Nephron (organoid): Measurements from ENCODE around the gene GMDS.

Source experiments
- H3K27ac Mint-ChIP-seq, 3 experiments: 2 replicates each; pipeline ENCODE4 v1.8.0; 2020; ENCODE audit warnings: mixed read lengths in 3 of 3, mild to moderate bottlenecking in 2 of 3, moderate library complexity in 1 of 3
- H3K27me3 Mint-ChIP-seq: 2 replicates; pipeline ENCODE4 v1.8.0; 2021; ENCODE audit warnings: low read depth, mild to moderate bottlenecking, moderate library complexity, mixed read lengths
- H3K36me3 Mint-ChIP-seq: 2 replicates; pipeline ENCODE4 v1.8.0; 2020; ENCODE audit warnings: low read depth, mixed read lengths
- H3K4me1 Mint-ChIP-seq: 2 replicates; pipeline ENCODE4 v1.8.0; 2020; ENCODE audit warnings: mixed read lengths
- H3K4me3 Mint-ChIP-seq, 3 experiments: 2 replicates each; pipeline ENCODE4 v1.8.0; 2020; ENCODE audit warnings: mild to moderate bottlenecking in 3 of 3, mixed read lengths in 3 of 3, moderate library complexity in 2 of 3
- H3K9me3 Mint-ChIP-seq: 2 replicates; pipeline ENCODE4 v1.8.0; 2020; ENCODE audit warnings: mixed read lengths
- TF ChIP-seq, protein P1 (sequence below), 3 experiments: fragments of 200-600 bp; sonication (generic); IDR thresholded peaks; one replicate each; pipeline ENCODE4 v1.5.0; 2021; ENCODE audit warnings: antibody characterized with exemption in 3 of 3; ENCODE audit not compliant: unreplicated experiment in 3 of 3

The GMDS gene

DNA sequence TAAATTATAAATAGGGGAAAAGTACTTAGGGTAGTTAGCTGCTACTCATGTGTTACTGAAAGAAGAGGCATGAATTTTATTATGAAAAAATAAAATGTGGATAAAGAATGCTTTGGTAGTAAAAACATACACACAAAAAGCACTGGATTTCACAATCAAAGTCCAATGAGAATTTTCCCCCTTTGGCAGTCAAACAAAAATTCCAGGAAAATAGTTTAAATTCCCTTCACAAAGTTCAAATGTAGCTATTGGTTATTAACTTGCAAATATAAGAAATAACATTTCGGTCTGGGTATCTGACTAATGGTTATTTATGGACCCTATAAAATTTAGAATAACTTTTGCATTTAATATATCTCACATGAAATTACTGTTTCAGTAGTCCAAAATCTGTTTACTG lies 425.2 kb downstream of the GMDS start:
- peaks cover 4% of the 10 kb centered on the region for H3K27me3 Mint-ChIP-seq
- TF ChIP-seq, protein P1, sequence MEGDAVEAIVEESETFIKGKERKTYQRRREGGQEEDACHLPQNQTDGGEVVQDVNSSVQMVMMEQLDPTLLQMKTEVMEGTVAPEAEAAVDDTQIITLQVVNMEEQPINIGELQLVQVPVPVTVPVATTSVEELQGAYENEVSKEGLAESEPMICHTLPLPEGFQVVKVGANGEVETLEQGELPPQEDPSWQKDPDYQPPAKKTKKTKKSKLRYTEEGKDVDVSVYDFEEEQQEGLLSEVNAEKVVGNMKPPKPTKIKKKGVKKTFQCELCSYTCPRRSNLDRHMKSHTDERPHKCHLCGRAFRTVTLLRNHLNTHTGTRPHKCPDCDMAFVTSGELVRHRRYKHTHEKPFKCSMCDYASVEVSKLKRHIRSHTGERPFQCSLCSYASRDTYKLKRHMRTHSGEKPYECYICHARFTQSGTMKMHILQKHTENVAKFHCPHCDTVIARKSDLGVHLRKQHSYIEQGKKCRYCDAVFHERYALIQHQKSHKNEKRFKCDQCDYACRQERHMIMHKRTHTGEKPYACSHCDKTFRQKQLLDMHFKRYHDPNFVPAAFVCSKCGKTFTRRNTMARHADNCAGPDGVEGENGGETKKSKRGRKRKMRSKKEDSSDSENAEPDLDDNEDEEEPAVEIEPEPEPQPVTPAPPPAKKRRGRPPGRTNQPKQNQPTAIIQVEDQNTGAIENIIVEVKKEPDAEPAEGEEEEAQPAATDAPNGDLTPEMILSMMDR (IDR thresholded peaks at IDR 0.05; ENCODE audit: unreplicated experiment in 3 of 3), result no peak
- H3K4me3 Mint-ChIP-seq, result no peak overlapping the region
- no peaks in the 10 kb centered on the region for H3K9me3 Mint-ChIP-seq
- no peaks in the 10 kb centered on the region for H3K36me3 Mint-ChIP-seq
- no peak overlapping the region for H3K27ac Mint-ChIP-seq
- H3K4me1 Mint-ChIP-seq, result peaks cover 30% of the 10 kb centered on the region

GRCh38 chr6:1819007-1819406 lies 426.4 kb downstream of the GMDS start:
- H3K9me3 Mint-ChIP-seq, result no peaks in the 10 kb centered on the region
- TF ChIP-seq, protein P1 (IDR thresholded peaks at IDR 0.05; ENCODE audit: unreplicated experiment in 3 of 3), result no peak
- no peak overlapping the region for H3K4me3 Mint-ChIP-seq
- no peaks in the 10 kb centered on the region for H3K36me3 Mint-ChIP-seq
- peaks cover 8% of the 10 kb centered on the region for H3K27me3 Mint-ChIP-seq
- no peak overlapping the region for H3K27ac Mint-ChIP-seq
- peaks cover 33% of the 10 kb centered on the region for H3K4me1 Mint-ChIP-seq

- no peak overlapping the region for H3K4me3 Mint-ChIP-seq
- H3K36me3 Mint-ChIP-seq, result no peaks in the 10 kb centered on the region
- peaks cover 10% of the 10 kb centered on the region for H3K27me3 Mint-ChIP-seq
- no peaks in the 10 kb centered on the region for H3K9me3 Mint-ChIP-seq
- TF ChIP-seq, protein P1 (IDR thresholded peaks at IDR 0.05; ENCODE audit: unreplicated experiment in 3 of 3), result no peak
- peak overlapping the region in 1 of 3 experiments; percentile 2 for H3K27ac Mint-ChIP-seq
- H3K4me1 Mint-ChIP-seq, result peaks cover 27% of the 10 kb centered on the region
These were observed 428.2 kb downstream of the GMDS start for GRCh38 chr6:1817033-1817761.

DNA sequence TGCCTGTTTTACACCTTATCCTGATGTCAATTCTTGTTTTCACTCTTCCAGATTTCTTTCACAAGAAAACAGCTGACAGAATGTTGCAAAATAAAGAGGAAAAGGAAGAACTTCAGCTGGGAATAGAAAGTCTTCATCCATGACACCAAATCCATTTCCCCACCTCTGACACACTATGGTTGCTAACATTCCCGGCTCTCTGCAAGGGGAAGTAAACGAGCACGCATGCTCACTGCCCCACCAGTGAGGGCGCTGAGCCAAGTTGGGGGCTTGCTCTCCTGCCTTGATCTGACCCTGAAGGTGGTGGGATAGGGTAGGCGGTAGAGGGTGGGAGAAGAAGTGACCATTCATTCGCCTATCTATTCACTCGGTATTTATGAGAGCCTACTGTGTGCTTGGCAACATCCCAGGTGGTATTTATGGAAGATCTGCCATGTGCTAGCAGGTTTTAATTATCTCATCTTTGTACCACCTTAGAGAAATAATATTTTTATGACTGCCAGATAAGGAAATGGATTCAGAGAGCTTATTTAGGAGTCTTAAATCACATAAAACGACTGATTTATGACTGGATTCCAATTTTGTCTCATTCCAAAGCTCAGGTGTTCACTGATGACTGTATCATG lies 429.5 kb downstream of the GMDS start:
- Mint-ChIP-seq H3K4me3 (no peak overlapping the region), H3K36me3 (no peaks in the 10 kb centered on the region), H3K9me3 (no peaks in the 10 kb centered on the region), H3K27ac (no peak overlapping the region), H3K4me1 (peaks cover 14% of the 10 kb centered on the region), H3K27me3 (peaks cover 10% of the 10 kb centered on the region)
- TF ChIP-seq, protein P1 (IDR thresholded peaks at IDR 0.05; ENCODE audit: unreplicated experiment in 3 of 3), result no peak

GRCh38 chr6:1814279-1814678 lies 431.1 kb downstream of the GMDS start:
- Mint-ChIP-seq H3K4me1 (peaks cover 26% of the 10 kb centered on the region), H3K4me3 (no peak overlapping the region), H3K27ac (peak overlapping the region in 1 of 3 experiments; percentile 40), H3K36me3 (no peaks in the 10 kb centered on the region), H3K27me3 (peaks cover 16% of the 10 kb centered on the region), H3K9me3 (no peaks in the 10 kb centered on the region)
- TF ChIP-seq, protein P1 (IDR thresholded peaks at IDR 0.05; ENCODE audit: unreplicated experiment in 3 of 3), result no peak
